HUDEP-2 (cell line): Measurements from ENCODE around the gene NCK1.

Experiments used
- DNase-seq, 76 experiments: peaks; one replicate each; lab custom pipeline; 2025; ENCODE audit not compliant: unreplicated experiment in 76 of 76; lab: John Stamatoyannopoulos, UW

Gene NCK1

DNA sequence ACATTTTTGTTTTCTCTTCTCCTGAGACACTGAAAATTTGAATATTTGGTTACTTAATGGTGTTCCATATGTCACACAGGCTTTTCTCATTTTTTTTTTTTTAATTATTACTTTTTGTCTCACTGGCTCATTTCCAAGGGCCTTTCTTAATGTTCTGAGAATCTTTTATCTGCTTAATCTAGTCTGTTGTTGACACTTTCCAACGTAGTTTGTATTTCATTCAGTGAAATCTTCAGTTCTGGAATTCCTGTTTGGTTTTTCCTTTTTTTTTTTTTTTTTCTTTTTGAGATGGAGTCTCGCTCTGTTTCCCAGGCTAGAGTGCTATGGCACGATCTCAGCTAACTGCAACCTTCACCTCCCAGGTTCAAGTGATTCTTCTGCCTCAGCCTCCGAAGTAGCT, 42.7 kb downstream of the NCK1 start:
- DNase-seq, result no peak

DNA sequence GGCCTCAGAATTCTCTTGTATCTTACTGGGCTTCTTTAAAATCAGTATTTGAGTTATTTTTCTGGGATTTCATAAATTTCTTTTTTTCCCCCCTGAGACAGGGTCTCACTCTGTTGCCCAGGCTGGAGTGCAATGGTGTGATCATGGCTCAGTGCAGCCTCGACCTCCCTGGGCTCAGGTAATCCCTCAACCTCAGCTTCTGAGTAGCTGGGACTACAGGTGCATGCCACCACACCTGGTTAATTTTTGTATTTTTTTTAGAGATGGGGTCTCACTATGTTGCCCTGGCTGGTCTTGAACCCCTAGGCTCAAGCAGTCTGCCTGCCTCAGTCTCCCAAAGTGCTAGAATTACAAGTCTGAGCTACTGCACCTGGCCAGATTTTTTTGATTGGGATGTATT, 43.5 kb downstream of the NCK1 start:
- DNase-seq, result no peak

DNA sequence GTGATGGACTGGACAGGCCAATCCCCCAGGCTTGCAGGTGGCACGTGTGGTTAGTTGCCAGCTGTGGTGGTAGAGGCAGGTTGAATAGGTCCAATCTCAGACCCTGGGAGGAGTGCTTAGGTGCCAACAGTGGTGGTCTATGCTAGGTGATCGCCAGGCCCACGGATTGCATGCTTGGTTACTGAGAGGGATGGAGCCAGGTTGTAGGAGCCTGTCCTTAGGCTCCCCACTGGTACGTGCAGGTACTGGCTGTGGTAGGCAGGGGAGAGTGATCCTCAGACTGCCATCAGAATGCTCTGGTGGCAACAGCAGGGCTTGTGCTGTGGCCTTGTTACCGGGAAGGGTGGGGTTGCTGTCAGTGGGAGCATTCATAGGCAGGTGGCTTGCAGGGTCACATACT, 44.7 kb downstream of the NCK1 start:
- no peak for DNase-seq

DNA sequence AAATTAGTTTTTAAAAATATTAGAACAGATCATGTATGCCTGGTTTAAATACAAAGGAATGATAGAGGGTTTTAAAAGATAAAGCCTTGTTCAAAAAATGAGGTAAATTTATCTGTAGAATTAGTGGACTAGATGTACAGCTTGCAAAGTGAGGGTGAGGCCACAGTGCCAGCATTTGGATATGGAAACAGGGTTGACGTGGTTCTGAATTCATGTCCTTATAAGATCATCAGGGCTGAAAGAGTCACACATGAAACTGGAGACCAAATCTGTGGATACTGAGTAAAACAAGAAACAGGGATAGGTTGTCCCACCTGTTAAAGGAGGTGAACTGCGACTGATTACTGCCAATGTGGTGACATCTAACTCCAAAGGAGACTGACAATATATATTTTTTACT, 46.3 kb downstream of the NCK1 start:
- DNase-seq, result no peak

DNA sequence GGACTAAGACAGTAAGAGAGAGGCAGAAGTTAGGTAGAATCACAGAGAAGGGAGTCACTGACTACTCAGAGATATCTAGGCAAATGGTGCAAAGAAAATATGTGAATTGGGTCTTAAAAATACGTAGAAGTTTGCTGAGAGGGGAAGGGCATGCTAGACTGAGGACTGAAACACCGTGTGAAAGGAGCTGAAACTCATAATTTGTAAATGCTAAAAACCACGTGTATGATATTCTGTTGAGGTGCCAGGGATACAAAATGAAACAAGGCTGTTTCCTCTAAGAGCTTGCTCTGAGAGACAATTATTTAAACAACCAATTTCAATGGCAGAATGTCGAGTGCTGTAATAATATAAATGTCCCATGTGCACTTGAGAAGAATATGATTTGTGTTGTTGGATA, 47.2 kb downstream of the NCK1 start:
- no peak for DNase-seq

DNA sequence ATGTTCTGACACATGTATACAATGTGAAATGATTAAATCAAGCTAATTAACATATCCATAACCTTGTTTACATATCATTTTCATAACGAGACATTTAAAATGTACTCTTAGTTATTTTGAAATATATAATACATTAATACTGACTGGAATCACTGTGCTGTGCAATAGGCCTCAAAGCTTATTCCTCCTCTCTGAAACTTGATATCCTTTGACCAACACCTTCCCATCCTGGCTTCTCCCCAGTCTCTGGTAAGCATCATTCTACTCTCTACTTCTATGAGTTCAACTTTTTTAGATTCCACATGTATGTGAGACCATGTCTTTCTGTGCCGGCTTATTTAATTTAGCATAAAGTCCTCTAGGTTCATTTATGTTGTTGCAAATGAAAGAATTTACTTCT, 48.7 kb downstream of the NCK1 start:
- DNase-seq, result no peak

DNA sequence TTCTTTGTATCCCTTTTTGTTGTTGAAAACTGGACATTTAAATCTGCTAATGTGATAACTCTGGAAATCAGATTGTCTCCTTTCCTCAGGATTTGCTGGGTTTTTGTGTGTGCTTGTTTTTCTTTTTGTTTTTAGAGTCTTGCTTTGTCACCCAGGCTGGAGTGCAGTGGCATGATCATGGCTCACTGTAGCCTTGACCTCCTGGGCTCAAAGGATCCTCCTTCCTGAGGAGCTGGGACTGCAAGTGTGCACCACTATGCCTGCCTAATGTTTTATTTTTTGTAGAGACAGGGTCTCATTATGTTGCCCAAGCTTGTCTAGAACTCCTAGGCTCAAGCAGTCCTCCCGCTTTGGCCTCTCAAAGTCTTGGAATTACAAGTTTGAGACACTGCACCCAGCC, 51.2 kb downstream of the NCK1 start:
- no peak for DNase-seq

DNA sequence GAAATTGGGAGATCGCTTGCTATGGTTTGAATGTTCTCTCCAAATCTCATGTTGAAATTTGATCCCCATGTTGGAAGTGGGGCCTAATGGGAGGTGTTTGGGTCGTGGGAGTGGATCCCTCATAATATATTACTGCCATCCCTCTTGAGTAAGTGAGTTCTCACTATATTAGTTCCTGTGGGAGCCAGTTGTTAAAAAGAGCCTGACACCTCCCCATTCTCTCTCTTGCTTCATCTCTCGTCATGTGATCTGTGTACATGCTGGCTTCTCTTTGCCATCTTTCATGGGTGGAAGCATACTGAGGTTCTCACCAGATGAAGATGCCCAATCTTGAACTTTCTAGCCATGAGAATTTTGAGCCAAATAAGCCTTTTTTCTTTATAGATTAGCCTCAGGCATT, 52.7 kb downstream of the NCK1 start:
- no peak for DNase-seq

DNA sequence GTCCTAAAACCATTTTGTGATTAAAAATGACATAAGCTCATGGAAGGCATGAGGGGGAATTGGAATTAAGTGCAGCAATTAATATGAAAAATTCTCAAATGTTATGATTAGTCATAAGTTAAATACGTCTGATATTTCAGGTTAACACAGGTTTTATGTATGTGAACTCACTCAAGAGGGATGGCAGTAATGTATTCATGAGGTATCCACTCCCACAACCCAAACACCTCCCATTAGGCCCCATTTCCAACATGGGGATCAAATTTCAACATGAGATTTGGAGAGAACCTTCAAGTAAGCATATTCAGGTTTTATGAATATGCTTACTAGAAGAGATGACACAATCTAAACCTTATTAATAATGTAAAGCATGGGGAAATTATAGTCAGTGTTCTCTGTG, 54.2 kb downstream of the NCK1 start:
- DNase-seq, result no peak

DNA sequence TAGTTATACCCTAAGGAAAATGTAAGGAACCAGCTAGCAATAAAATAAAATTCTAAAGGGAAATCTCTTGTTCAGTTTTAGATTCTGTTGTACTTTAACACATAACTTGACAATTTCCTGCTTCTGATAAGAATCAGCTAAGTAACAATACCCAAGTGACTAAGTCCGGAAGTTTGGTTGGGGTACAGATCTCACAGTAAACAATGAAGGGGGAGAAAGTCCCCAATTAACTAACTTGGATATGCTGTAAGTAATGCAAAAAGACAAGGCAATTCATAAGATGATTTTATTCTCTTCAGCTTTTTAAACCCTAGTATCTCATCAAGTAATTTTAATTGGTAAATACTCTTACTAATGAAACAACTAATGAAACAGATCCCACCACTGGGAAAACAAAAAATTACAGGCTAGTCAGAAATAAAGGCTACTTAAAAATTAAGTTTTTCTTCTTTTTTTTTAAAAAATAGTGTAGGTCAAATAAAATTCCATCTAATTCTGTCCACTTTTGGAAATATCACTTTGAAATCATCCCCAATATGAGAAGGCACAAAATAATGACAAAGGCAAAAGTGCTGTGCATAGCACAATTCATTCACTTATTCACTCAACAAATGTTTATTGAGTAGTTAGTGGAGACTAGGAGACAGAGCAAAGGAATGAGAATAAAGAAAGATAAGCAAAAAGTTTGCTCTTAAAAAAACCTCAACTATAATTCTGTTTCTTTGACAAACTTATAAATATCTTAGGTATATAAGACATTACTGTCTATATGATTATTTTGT, 58.0 kb downstream of the NCK1 start:
- no peak for DNase-seq

DNA sequence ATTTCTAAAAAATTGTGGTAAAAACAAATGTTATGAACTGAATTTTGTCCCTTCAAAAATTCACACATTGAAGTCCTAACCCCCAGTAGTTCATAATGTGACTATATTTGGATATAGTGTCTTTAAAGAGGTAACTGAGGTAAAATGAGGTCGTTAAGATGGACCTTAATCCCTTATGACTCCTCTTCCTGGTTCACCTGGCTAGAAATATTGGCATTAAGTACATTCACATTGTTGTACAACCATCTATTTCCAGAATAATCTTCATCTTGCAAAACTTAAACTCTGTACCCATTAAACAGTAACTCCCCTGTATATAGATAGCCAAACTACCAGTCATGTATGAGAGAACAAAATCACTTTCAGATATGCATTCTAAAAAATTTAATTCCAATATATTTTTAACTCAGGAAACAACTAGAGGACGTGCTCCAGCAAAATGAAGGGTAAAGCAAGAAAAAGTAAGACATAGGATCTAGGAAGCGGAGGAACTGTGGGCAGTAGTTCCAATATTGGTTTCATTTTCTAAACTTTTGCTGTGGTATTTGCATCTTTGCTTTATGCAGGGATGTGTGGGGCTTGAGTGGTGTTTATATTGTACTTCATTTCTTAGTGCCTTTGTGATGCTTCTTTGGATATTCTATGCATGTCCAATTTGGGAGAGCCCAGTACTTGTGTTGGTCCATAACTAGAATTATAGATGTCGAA, 59.0 kb downstream of the NCK1 start:
- DNase-seq, result no peak

DNA sequence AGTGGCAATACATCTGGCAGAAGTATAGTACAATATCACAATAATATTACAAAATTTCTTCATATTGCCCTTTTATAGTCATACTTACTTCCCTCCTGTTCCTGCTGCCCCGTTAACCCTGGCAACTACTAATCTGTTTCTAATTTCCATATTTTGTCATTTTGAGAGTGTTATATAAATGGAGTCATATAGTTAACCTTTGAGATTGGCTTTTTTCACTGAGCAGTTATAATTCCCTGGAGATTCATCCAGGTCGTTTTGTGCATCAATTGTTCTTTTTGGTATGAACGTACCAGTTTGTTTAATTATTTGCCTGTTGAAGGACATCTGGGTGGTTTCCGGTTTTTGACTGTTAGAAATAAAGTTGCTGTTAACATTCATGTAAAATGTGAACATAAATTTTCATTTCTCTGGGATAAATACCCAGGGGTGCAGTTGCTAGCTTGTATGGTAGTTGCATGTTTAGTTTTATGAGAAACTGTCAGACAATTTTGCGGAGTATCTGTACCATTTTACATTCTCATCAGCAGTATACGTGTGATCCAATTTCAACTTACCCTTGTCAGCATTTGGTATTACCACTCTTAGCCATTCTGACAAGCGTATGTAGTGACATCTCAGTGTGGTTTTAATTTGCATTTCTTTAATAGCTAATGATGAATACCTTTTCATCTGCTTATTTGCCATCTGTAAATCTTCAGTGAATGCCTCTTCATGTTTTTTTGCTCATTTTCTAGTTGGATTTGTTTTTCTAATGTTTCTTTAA, 63.6 kb downstream of the NCK1 start:
- DNase-seq, result no peak

DNA sequence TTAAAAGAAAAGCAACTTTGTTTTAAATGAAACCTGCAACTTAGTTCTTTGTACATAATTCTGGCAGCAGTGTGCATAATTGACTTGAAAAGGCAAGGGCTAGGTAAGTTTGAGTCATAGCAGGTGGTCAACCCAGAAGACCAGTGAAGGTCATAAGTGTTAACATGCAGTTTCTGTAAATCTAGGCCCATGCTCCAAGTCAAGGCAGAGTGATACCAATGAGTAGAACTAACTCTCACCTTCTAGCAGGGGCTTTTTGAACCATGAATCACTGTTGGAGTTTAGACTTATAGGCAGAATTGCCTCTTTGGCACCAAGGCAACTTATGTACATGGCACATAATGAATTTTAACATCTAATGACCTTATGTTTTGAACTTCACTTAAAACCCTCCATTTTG, 66.2 kb downstream of the NCK1 start:
- no peak for DNase-seq

DNA sequence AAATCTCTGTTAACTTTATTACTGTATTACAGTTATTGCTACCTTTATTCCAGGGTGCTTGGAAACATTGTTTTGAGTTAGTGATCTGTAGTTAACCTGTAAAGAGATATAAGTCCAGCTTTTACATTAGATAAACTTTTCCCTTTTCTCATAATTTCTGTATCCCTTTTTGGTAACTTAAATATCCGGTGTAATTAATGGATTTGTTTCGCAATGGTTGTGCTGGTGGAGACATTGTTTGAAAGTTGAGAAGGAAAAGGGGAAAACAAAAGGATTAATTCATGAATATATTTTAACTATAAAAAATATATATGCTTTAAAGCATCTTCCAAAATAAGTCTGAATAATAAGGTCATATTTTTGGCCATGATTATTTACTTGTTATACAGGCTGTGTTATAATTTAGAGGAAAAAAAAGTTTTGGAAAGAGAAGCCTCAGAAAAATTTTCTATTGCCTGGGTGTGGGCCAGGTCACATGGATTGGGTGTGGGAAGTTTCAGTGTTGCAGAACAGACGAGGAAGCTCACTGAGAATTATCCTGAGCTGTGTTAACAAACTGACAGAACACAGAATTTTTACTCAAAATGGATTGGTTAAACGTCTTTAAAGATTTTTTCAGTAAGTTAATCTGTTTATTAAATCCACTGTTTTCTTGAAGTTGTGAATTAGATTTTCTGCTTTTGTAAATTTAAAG, 68.1 kb downstream of the NCK1 start:
- DNase-seq, result peak in 37 of 76 experiments; percentile 2 to 45 (median 16)

DNA sequence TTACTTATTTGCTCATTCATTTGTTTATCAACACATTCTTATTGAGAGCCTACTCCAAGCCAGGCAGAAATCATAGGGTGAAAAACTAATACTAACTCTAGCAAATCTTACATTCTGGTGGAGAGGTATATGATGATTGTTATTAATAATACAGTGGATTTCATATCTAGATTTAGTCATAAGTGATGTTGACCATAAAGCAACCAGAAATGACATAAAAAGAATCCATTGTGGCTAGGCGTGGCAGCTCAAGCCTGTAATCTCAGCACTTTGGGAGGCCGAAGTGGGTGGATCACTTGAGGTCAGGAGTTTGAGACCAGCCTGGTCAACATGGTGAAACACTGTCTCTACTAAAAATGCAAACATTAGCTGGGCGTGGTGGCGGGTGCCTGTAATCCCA, 69.6 kb downstream of the NCK1 start:
- no peak for DNase-seq

DNA sequence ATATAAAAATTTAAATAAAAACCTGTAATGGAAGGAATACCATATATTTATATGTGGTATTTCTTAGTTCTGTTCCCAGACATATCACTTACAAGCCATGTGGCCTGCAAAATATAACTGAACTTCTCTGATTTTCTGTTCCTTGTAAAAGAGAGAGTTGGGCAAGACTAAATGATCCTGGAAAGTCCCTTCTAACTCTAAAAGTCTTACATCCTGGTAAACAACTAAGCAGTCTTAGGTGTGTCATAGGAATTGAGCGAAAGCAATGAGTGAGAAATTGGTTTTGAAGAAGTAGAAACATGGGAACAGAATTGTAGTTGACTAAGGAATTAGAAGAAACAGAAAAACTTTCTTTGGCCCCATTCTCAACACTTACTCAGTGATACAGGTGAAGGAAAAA, 70.5 kb downstream of the NCK1 start:
- no peak for DNase-seq

DNA sequence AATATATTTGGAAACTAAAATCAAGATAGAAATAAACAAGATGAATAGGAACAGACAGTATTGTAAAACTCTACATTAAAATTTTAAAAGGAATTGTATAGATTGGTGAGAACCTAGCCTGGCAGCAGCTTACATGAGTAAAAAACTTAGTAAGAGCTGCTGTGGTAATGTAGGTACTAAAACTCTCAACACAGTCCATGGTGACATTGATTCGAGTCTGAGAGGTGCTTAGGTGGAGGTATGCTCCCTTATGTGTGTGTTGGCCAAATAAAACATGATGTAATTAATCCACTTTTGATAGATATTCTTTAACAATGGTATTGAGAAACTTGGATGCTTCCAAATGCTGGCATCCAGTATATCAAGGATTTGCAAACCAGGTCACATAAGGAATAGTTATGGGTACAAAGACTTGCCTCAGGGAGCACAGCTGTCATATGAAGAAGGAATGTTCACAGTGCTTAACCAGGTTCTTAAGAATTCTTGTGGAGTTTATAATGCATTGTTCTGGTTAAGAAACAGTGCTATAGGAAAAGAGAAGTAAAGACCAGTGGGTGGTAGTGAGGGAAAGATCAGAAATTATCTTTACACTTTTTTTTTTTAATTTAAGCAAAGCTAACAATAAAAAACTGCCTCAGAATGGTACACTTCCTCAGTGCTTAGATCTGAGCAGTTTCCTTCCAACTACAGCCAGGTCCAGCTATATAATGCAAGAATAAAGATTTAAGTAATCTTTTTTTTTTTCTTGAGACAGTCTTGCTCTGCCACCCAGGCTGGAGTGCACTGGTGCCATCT, 71.2 kb downstream of the NCK1 start:
- no peak for DNase-seq

DNA sequence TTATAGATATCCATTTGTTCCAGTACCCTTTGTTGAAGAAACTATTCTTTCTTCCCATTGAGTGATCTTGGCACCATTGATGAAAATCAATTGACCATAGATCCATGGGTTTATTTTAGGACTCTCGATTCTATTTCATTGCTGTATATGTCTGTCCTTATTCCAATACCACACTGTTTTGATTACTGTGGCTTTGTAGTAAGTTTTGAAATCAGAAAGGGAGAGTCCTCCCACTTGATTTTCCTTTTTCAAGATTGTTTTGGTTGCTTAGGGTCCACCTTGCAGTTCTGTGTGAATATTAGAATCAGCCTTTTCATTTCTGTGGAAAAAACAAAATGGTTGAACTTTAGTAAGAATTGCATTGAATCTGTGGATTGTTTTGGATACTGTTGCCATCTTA, 75.2 kb downstream of the NCK1 start:
- no peak for DNase-seq

DNA sequence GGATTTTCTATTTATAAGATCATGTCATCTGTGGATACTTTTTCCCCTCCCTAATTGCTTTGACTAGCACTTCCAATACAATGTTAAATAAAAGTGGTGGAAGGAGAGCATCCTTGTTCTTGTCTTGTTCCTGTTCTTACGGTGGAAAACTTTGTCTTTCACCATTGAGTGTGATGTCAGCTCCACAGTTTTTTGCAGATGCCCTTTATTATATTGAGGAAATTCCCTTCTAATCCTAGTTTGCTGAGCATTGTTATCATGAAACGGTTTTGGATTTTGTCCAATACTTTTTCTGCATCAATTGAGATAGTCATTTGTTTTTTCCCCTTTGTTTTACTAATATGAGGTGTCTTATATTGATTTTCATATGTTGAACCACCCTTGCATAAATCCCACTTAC, 75.8 kb downstream of the NCK1 start:
- DNase-seq, result no peak

DNA sequence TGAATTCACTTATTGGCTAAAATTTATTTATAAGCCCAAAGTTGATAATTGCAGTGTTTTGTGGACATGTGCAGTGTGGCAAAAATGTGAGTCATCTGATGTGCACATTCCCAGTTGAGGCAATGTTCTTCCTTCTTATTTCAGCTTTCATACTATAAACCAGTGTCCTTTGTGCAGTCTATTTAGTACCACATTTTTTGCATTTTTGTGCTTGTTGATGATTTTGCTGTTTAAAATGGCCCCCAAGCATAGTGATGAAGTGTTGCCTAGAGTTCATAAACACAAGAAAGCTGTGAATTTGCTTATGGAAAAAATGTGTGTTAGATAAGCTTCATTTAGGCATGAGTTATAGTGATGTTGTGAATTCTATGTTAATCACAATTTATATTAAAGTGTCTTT, 76.3 kb downstream of the NCK1 start:
- no peak for DNase-seq
